ENCODE data around the gene SLC8A1. TPM values are rescaled to one million over a fixed set of nuclear protein-coding genes. Genes with fewer than 3 reads are reported as not detected.

SLC8A1 gene
- total RNA-seq, 1 experiment from 2014 or later: 1.6 TPM

GRCh38 chr2:40410695-40411094, 41.2 kb downstream of the SLC8A1 start:
- Mint-ChIP-seq H3K36me3 (ENCODE audit: insufficient read depth, unreplicated experiment) (no peaks in the 10 kb centered on the region), H3K27ac (ENCODE audit: low read depth, unreplicated experiment) (no peak overlapping the region), H3K4me3 (ENCODE audit: unreplicated experiment) (no peak overlapping the region), H3K4me1 (ENCODE audit: insufficient read depth, unreplicated experiment) (no peaks in the 10 kb centered on the region), H3K9me3 (ENCODE audit: unreplicated experiment) (no peaks in the 10 kb centered on the region), H3K27me3 (ENCODE audit: insufficient read depth, unreplicated experiment) (no peaks in the 10 kb centered on the region)
- POLR2A ChIA-PET: interaction anchor here (0.6 kb wide), 1 partner anchor 8 kb away, joined by 3 read pairs; no protein-coding TSS in a partner anchor
- BruUV-seq (replicated peaks): no TSS peak
- intact Hi-C loops (cut with micrococcal nuclease): no loop called here
- CTCF ChIA-PET: interaction anchor here (0.7 kb wide), 1 partner anchor 198 kb away, joined by 3 read pairs; no protein-coding TSS in a partner anchor
- no peak for DNase-seq (ENCODE audit: unreplicated experiment)
- TF ChIP-seq CTCF (IDR thresholded peaks at IDR 0.05; ENCODE audit: unreplicated experiment): no peak

DNA sequence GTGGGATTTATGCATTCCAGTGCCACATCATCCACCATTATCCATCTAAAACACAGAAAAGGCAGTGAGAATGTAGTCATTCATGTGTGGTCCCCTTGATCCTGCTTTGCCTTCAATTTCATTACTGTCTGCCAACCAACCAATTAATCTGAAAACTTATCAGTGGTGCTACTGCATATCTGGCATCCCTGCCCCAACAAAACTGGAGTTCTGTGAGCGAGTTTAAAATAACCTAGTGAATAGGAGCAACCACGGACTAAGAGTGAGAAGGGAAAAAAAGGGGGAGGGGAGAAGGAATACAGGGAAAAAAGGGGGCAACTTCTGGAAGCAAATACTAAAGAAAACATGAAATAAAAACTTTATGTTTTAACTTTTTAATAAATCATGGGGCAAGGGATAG, 42.2 kb downstream of the SLC8A1 start:
- ChIA-PET POLR2A (no interaction called here), CTCF (no interaction called here)
- Mint-ChIP-seq H3K27me3 (ENCODE audit: insufficient read depth, unreplicated experiment) (no peaks in the 10 kb centered on the region), H3K9me3 (ENCODE audit: unreplicated experiment) (no peaks in the 10 kb centered on the region), H3K4me3 (ENCODE audit: unreplicated experiment) (no peak overlapping the region), H3K36me3 (ENCODE audit: insufficient read depth, unreplicated experiment) (no peaks in the 10 kb centered on the region), H3K4me1 (ENCODE audit: insufficient read depth, unreplicated experiment) (no peaks in the 10 kb centered on the region), H3K27ac (ENCODE audit: low read depth, unreplicated experiment) (no peak overlapping the region)
- intact Hi-C loops (cut with micrococcal nuclease): no loop called here
- no peak for DNase-seq (ENCODE audit: unreplicated experiment)
- no TSS peak for BruUV-seq (replicated peaks)
- no peak for TF ChIP-seq CTCF (IDR thresholded peaks at IDR 0.05; ENCODE audit: unreplicated experiment)

DNA sequence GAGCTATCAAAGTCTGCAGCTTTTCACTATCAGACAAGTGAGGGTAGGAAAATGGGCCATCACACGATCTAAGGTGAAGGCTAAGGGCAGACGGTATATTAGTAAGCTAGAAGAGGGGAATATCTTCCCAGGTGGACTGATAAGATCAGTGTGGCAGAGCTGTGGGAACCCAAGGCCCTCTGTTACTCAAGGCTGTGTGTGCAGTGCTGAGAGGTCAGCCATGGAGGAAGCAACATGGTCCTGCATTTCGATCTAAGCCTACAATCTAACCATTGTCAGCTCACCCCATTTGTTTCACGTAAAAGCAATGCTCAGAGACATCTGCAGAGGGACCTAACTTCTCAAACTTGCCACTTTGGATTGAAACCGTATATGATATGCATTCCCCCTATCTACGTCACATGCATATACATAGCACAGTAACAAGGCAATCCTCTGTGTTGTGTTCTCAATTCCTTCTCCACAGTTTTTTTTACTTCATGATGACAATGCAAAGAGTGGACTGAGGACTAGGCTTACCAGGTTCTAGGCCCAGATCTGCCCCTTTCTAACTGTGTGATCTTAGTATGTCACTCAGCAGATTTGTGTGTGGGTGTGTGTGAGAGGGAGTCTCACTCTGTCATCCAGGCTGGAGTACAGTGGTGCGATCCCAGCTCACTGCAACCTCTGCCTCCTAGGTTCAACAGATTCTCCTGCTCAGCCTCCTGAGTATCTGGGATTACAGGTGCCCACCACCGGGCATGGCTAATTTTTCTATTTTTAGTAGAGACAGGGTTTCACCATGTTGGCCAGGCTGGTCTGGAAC, 45.2 kb downstream of the SLC8A1 start:
- Mint-ChIP-seq H3K9me3 (ENCODE audit: unreplicated experiment) (no peaks in the 10 kb centered on the region), H3K27me3 (ENCODE audit: insufficient read depth, unreplicated experiment) (no peaks in the 10 kb centered on the region), H3K27ac (ENCODE audit: low read depth, unreplicated experiment) (no peak overlapping the region), H3K4me3 (ENCODE audit: unreplicated experiment) (no peak overlapping the region), H3K36me3 (ENCODE audit: insufficient read depth, unreplicated experiment) (no peaks in the 10 kb centered on the region), H3K4me1 (ENCODE audit: insufficient read depth, unreplicated experiment) (peaks cover 8% of the 10 kb centered on the region)
- no peak for TF ChIP-seq CTCF (IDR thresholded peaks at IDR 0.05; ENCODE audit: unreplicated experiment)
- ChIA-PET POLR2A (no interaction called here), CTCF (interaction anchor here (0.6 kb wide), 2 partner anchors 39 to 1348 kb away, joined by 3 read pairs; no protein-coding TSS in a partner anchor)
- no TSS peak for BruUV-seq (replicated peaks)
- intact Hi-C loops (cut with micrococcal nuclease): no loop called here
- no peak for DNase-seq (ENCODE audit: unreplicated experiment)

DNA sequence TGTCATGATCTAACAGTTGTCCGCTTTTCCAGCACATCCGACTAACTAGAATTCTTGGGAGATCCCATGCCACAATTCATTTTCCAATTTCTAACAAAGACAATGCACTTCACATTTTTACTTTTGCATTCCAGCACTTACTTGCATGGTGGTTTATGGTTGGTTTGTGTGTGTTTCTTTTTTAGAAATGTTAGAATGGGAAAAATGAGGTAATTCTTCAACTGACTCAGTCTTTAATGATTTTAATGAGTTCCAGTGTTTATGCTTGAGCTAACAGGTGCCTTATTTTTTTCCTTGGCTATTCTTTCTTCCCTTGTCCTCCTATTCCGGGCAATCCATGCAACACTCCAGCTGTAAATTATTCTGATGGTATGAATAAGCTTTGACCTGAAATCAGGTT, 46.4 kb downstream of the SLC8A1 start:
- CTCF ChIA-PET: no interaction called here
- DNase-seq (ENCODE audit: unreplicated experiment): no peak
- no peaks in the 10 kb centered on the region for H3K36me3 Mint-ChIP-seq (ENCODE audit: insufficient read depth, unreplicated experiment)
- H3K27me3 Mint-ChIP-seq (ENCODE audit: insufficient read depth, unreplicated experiment): no peaks in the 10 kb centered on the region
- H3K27ac Mint-ChIP-seq (ENCODE audit: low read depth, unreplicated experiment): no peak overlapping the region
- POLR2A ChIA-PET: no interaction called here
- H3K4me1 Mint-ChIP-seq (ENCODE audit: insufficient read depth, unreplicated experiment): peaks cover 20% of the 10 kb centered on the region
- no peak for TF ChIP-seq CTCF (IDR thresholded peaks at IDR 0.05; ENCODE audit: unreplicated experiment)
- intact Hi-C loops (cut with micrococcal nuclease): no loop called here
- H3K4me3 Mint-ChIP-seq (ENCODE audit: unreplicated experiment): no peak overlapping the region
- no peaks in the 10 kb centered on the region for H3K9me3 Mint-ChIP-seq (ENCODE audit: unreplicated experiment)
- no TSS peak for BruUV-seq (replicated peaks)
